Progenitor cell of endocrine pancreas (in vitro differentiated cells): ENCODE data around the gene AP3M1. TPM values are rescaled to one million over a fixed set of nuclear protein-coding genes. Genes with fewer than 3 reads are reported as not detected.

Experiments
- DNase-seq: peaks from one replicate; pipeline ENCODE4 v3.0.0; 2021; ENCODE audit warnings: low spot score; ENCODE audit not compliant: unreplicated experiment
- H3K27ac Mint-ChIP-seq: 2 replicates; pipeline ENCODE4 v1.8.0; 2021; ENCODE audit warnings: mild to moderate bottlenecking, moderate library complexity, mixed read lengths
- H3K27me3 Mint-ChIP-seq: 2 replicates; pipeline ENCODE4 v1.8.0; 2021; ENCODE audit warnings: mixed read lengths
- H3K36me3 Mint-ChIP-seq: 2 replicates; pipeline ENCODE4 v1.8.0; 2022; ENCODE audit warnings: mixed read lengths; ENCODE audit not compliant: insufficient read depth
- H3K4me1 Mint-ChIP-seq: 2 replicates; pipeline ENCODE4 v1.8.0; 2021; ENCODE audit warnings: low read depth, mixed read lengths
- H3K4me3 Mint-ChIP-seq: 2 replicates; pipeline ENCODE4 v1.8.0; 2021; ENCODE audit warnings: low read depth, mild to moderate bottlenecking, moderate library complexity, mixed read lengths
- H3K9me3 Mint-ChIP-seq: 2 replicates; pipeline ENCODE4 v1.8.0; 2021; ENCODE audit warnings: low read depth, mixed read lengths
- CTCF ChIP-seq: fragments of 200-600 bp; sonication (generic); IDR thresholded peaks from one replicate; pipeline ENCODE4 v1.5.0; 2021; ENCODE audit warnings: antibody characterized with exemption, mild to moderate bottlenecking; ENCODE audit not compliant: unreplicated experiment
- total RNA-seq: library from RNA; stranded (reverse); gene quantifications from 2 replicates; pipeline ENCODE4 v1.2.1, GENCODE V29; 2021

The AP3M1 gene
- total RNA-seq, 1 donor from 2014 or later = 51.7 TPM

DNA sequence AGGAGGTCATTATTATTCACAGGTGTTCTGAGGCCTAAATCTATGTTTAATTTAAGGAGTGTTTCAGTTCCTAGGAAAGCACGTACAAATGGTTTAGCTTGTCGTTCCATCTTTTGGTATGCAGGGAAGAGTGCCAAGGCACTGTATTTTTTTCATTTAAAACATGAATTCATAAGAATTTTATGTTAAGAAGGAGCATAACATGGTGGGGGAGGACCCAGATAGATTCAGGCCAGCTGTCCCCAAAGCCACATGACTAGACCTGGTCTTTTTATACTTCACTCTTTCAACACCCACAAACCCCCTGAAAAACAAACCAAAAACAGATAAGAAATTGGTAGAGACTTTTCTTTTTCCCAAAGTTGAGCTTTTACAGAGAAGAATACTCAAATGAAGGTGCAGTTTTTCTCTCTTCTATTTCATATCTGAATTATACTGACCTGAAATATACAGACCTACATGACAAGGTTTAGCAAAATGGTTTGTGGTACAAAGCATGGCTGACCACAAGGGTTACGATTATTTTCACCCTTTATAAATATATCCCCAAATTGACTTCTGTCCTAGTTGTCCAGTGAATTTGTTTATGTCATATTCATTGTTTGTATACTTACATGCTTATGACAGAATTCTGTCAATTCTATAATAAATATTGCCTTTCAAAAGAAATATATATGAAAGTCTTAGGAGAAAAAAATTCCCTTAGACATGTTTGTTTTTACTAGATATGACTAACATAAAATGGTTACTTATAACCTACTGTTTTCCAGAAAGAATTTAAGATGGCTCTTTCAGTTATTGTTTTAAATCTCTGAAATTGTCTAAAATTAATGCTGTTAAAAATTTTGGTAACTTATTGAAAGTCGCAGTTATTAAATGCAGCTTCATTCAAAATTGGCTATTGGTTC, 71.3 kb downstream of the AP3M1 start:
- DNase-seq = no peak
- Mint-ChIP-seq H3K4me3 (no peak overlapping the region), H3K36me3 (peaks cover 14% of the 10 kb centered on the region), H3K4me1 (peaks cover 29% of the 10 kb centered on the region), H3K9me3 (no peaks in the 10 kb centered on the region), H3K27ac (no peak overlapping the region), H3K27me3 (no peaks in the 10 kb centered on the region)
- TF ChIP-seq CTCF = no peak

- Mint-ChIP-seq H3K27me3 (no peaks in the 10 kb centered on the region), H3K4me1 (peaks cover 27% of the 10 kb centered on the region), H3K27ac (no peak overlapping the region), H3K4me3 (no peak overlapping the region), H3K9me3 (no peaks in the 10 kb centered on the region), H3K36me3 (peaks cover 15% of the 10 kb centered on the region)
- no peak for TF ChIP-seq CTCF
- no peak for DNase-seq
Measured at GRCh38 chr10:74078037-74078436, 72.6 kb downstream of the AP3M1 start.

GRCh38 chr10:74077416-74077815, 73.2 kb downstream of the AP3M1 start:
- Mint-ChIP-seq H3K36me3 (peaks cover 16% of the 10 kb centered on the region), H3K27ac (no peak overlapping the region), H3K4me1 (peaks cover 23% of the 10 kb centered on the region), H3K27me3 (no peaks in the 10 kb centered on the region), H3K9me3 (no peaks in the 10 kb centered on the region), H3K4me3 (no peak overlapping the region)
- DNase-seq = no peak
- no peak for TF ChIP-seq CTCF

DNA sequence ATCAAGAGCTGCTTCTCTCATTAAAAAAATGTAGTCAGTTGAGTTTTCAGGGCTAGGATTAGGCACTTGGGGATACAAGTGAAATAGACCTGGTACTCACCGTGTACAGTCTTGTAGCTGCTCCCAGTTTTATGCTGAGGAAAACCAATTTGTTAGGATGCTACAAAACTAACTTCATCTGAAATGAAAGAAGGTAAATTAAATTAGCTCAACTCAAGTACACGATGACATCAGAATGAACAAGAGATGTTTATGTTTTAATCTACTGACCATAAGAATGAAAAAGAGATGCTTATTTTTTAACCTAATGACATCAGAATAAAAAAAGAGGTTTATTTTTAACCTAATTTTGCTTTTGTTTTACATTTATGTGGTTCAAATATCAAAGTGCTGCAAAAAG, 73.7 kb downstream of the AP3M1 start:
- H3K36me3 Mint-ChIP-seq = peaks cover 13% of the 10 kb centered on the region
- H3K27ac Mint-ChIP-seq = no peak overlapping the region
- no peak overlapping the region for H3K4me3 Mint-ChIP-seq
- DNase-seq = no peak
- H3K27me3 Mint-ChIP-seq = no peaks in the 10 kb centered on the region
- no peak for TF ChIP-seq CTCF
- peaks cover 20% of the 10 kb centered on the region for H3K4me1 Mint-ChIP-seq
- H3K9me3 Mint-ChIP-seq = no peaks in the 10 kb centered on the region

DNA sequence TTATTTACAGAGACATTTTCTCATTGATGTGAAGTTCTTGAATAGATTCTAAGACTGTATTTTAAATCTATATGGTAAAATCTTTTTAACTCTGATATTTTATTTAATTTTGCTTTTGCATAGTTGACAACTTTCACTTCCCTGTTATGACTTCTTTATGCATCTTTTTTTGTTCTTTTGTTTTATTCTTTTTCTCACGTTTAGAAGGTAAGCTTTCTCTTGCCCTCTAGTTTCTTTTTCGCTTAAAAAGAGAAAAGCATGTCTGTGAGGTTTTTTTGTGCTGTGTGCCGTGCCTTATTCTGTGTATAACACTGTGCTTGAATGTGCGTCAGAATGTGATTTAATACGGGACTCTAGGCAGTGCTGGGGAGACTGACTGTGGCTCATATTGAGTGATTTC, 74.7 kb downstream of the AP3M1 start:
- Mint-ChIP-seq H3K4me1 (peaks cover 16% of the 10 kb centered on the region), H3K9me3 (no peaks in the 10 kb centered on the region), H3K36me3 (peaks cover 12% of the 10 kb centered on the region), H3K27ac (no peak overlapping the region), H3K27me3 (no peaks in the 10 kb centered on the region), H3K4me3 (no peak overlapping the region)
- no peak for TF ChIP-seq CTCF
- no peak for DNase-seq
